AG04449 (cell line): ENCODE data around the gene BTC.

Experiments used
- CTCF ChIA-PET: fragments of 350-600 bp; formaldehyde crosslinking; extraction: SDS; loops from one replicate; lab custom pipeline; 2021; ENCODE audit warnings: antibody characterized with exemption; lab: Yijun Ruan, JAX
- POLR2A ChIA-PET: fragments of 400-600, 350-600 bp; formaldehyde crosslinking; extraction: SDS; loops from one replicate; lab custom pipeline; 2020; ENCODE audit warnings: antibody characterized with exemption, inconsistent platforms; lab: Yijun Ruan, JAX
- DNase-seq: peaks from one replicate; pipeline ENCODE4 v3.0.0-alpha.2; 2010; ENCODE audit warnings: low read depth, low spot score
- H3K4me3 ChIP-seq: 2 replicates; pipeline ENCODE4 v1.5.1; 2011; ENCODE audit warnings: low read depth, mild to moderate bottlenecking, control low read depth, low read length
- CTCF ChIP-seq: IDR thresholded peaks from one replicate; pipeline ENCODE4 v1.5.1; 2011; ENCODE audit warnings: mild to moderate bottlenecking, moderate library complexity, low read length, control low read depth, inconsistent platforms; ENCODE audit not compliant: insufficient read depth; ENCODE audit errors: missing control alignments

The BTC gene

GRCh38 chr4:74794382-74795010 lies at the start of gene BTC:
Gene BTC (minus strand): TSS chr4:74794523. CDS start chr4:74794325, 198 bp downstream.
- H3K4me3 ChIP-seq = peak within 1 kb of the TSS; percentile 44
- TF ChIP-seq CTCF = no peak
- no peak for DNase-seq
- POLR2A ChIA-PET = interaction anchor here (0.5 kb wide), 1 partner anchor 8 kb away, joined by 3 read pairs; no protein-coding TSS in a partner anchor
- CTCF ChIA-PET = no interaction called here

GRCh38 chr4:74840936-74841509 lies 46.7 kb upstream of the BTC start:
- no peak for DNase-seq
- H3K4me3 ChIP-seq = no peak overlapping the region
- ChIA-PET CTCF (no interaction called here), POLR2A (no interaction called here)
- TF ChIP-seq CTCF = no peak

GRCh38 chr4:74838746-74839370 lies 44.5 kb upstream of the BTC start:
- ChIA-PET CTCF (no interaction called here), POLR2A (no interaction called here)
- no peak for DNase-seq
- TF ChIP-seq CTCF = no peak
- H3K4me3 ChIP-seq = no peak overlapping the region

GRCh38 chr4:74830928-74831327 lies 36.6 kb upstream of the BTC start:
- ChIA-PET POLR2A (no interaction called here), CTCF (no interaction called here)
- DNase-seq = no peak
- TF ChIP-seq CTCF = no peak
- H3K4me3 ChIP-seq = no peak overlapping the region

GRCh38 chr4:74823194-74823593 lies 28.9 kb upstream of the BTC start:
- POLR2A ChIA-PET = no interaction called here
- CTCF ChIA-PET = no interaction called here
- TF ChIP-seq CTCF = no peak
- no peak overlapping the region for H3K4me3 ChIP-seq
- DNase-seq = no peak

- no peak for DNase-seq
- ChIA-PET POLR2A (no interaction called here), CTCF (no interaction called here)
- TF ChIP-seq CTCF = no peak
- no peak overlapping the region for H3K4me3 ChIP-seq
Observed at GRCh38 chr4:74822603-74823002, 28.3 kb upstream of the BTC start.
